Stimulated activated CD8-positive, alpha-beta memory T cell treated with anti-CD3 and anti-CD28 coated beads, Interleukin-15, amount 100 ng/mL, for 24 hours (primary cell): ENCODE data around the gene ITLN2.
"Not testable (repeated sequence)": the region's sequence is repeated elsewhere in the genome, so short reads cannot be mapped to it uniquely, and the experiment has no call there.

Experiments
- DNase-seq: peaks from one replicate; pipeline ENCODE4 v3.0.0-alpha.2; 2020; ENCODE audit warnings: low read depth

ITLN2 gene

GRCh38 chr1:160905617-160905989 is 49.0 kb downstream of the ITLN2 start:
- no peak for DNase-seq

GRCh38 chr1:160904783-160905616 is 49.6 kb downstream of the ITLN2 start:
- no peak for DNase-seq

GRCh38 chr1:160902251-160902650 is 52.4 kb downstream of the ITLN2 start:
- not testable (repeated sequence) for DNase-seq

GRCh38 chr1:160901768-160902167 is 52.8 kb downstream of the ITLN2 start:
- DNase-seq = no peak

- DNase-seq = not testable (repeated sequence)
These were observed 53.9 kb downstream of the ITLN2 start for GRCh38 chr1:160900683-160901082.
